Measurements from ENCODE around the gene POLD4. TPM values are rescaled to one million over a fixed set of nuclear protein-coding genes. Genes with fewer than 3 reads are reported as not detected.

The POLD4 gene
- total RNA-seq, 1 donor from 2014 or later: 47.0 TPM

DNA sequence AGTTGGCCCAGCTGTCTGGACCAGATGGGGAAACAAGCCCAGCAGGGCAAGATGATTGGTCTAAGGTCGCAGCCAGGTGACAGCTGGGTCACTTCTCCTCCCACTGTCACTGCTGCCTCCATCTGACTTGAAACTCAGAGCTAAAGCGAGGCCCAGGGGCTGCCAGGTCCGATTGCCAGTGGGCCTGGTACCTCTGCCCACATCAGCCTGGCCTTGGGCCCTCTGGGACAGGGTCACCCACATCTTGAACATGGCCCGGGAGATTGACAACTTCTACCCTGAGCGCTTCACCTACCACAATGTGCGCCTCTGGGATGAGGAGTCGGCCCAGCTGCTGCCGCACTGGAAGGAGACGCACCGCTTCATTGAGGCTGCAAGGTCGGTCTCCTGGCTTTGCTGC, 44.2 kb downstream of the POLD4 start:
- Histone ChIP-seq H3K4me3 (no peak overlapping the region), H3K27me3 (ENCODE audit: low read depth) (no peaks in the 10 kb centered on the region), H3K4me1 (peaks cover 8% of the 10 kb centered on the region), H3K9me3 (replicated peaks) (no peaks in the 10 kb centered on the region), H3K36me3 (peaks cover 15% of the 10 kb centered on the region), H3K27ac (replicated peaks) (no peak overlapping the region)
- no peak for TF ChIP-seq CTCF (IDR thresholded peaks at IDR 0.05; ENCODE audit: borderline replicate concordance)
- intact Hi-C loops (cut with micrococcal nuclease): no loop called here
- no peak for DNase-seq

GRCh38 chr11:67308031-67308866, 45.1 kb downstream of the POLD4 start:
- intact Hi-C loops (cut with micrococcal nuclease): no loop called here

DNA sequence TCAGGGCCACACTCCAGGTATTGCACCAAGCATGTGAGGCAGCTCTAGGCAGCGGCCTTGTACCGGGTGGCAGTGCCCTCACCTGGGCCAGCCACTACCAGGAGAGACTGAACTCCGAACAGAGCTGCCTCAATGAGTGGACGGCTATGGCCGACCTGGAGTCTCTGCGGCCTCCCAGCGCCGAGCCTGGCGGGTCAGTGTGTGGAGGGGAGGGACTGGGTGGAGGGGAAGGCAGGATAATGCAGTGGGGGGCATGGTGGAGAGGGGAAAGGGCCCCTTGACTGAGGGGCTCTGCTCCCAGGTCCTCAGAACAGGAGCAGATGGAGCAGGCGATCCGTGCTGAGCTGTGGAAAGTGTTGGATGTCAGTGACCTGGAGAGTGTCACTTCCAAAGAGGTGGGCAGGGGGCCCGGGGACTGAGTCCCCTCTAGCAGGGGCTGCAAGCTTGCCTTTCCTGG, 45.8 kb downstream of the POLD4 start:
- Histone ChIP-seq H3K27ac (replicated peaks) (no peak overlapping the region), H3K4me1 (peaks cover 24% of the 10 kb centered on the region), H3K4me3 (no peak overlapping the region), H3K36me3 (peaks cover 15% of the 10 kb centered on the region), H3K9me3 (replicated peaks) (no peaks in the 10 kb centered on the region), H3K27me3 (ENCODE audit: low read depth) (no peaks in the 10 kb centered on the region)
- DNase-seq: no peak
- TF ChIP-seq CTCF (IDR thresholded peaks at IDR 0.05; ENCODE audit: borderline replicate concordance): no peak
- intact Hi-C loops (cut with micrococcal nuclease): no loop called here

More at GRCh38 chr11:67308031-67308866, 45.1 kb downstream of the POLD4 start:
- Histone ChIP-seq H3K9me3 (replicated peaks) (no peaks in the 10 kb centered on the region), H3K27ac (replicated peaks) (no peak overlapping the region), H3K4me3 (no peak overlapping the region), H3K4me1 (peaks cover 17% of the 10 kb centered on the region), H3K36me3 (peaks cover 15% of the 10 kb centered on the region), H3K27me3 (ENCODE audit: low read depth) (no peaks in the 10 kb centered on the region)
- DNase-seq: no peak
- TF ChIP-seq CTCF (IDR thresholded peaks at IDR 0.05; ENCODE audit: borderline replicate concordance): no peak

DNA sequence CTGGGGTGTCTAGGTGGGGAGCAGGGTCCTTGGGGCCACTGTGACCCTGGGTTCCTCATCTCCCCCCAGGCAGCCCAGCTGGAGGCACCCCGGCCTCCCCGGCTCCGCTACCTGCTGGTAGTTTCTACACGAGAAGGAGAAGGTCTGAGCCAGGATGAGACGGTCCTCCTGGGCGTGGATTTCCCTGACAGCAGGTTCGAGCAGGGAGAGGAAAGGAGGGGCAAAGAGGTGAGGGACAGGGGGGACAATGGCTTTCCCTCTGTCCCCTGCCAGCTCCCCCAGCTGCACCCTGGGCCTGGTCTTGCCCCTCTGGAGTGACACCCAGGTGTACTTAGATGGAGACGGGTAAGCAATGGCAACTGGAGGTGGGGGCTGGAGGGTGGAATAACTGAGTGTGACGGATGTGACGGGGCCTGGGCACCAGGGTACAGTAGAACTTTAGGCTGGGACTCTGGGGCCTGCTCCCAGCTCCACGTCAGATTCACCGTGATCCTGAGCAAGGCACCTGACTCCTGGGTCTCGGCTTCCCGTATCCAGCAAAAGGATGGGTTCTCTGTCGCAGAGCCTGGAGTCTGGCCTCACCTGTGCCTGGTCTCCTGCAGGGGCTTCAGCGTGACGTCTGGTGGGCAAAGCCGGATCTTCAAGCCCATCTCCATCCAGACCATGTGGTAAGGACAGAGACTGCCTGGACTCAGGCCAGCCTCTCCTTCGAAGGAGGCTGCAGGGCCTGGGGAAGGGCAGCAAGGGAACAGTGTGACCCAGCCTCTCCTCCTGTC, 46.4 kb downstream of the POLD4 start:
- no peak overlapping the region for H3K27ac ChIP-seq (replicated peaks)
- intact Hi-C loops (cut with micrococcal nuclease): no loop called here
- TF ChIP-seq CTCF (IDR thresholded peaks at IDR 0.05; ENCODE audit: borderline replicate concordance): no peak
- DNase-seq: no peak
- no peaks in the 10 kb centered on the region for H3K9me3 ChIP-seq (replicated peaks)
- peaks cover 15% of the 10 kb centered on the region for H3K36me3 ChIP-seq
- H3K4me3 ChIP-seq: no peak overlapping the region
- no peaks in the 10 kb centered on the region for H3K27me3 ChIP-seq (ENCODE audit: low read depth)
- peaks cover 30% of the 10 kb centered on the region for H3K4me1 ChIP-seq

- Histone ChIP-seq H3K27ac (replicated peaks) (no peak overlapping the region), H3K27me3 (ENCODE audit: low read depth) (no peaks in the 10 kb centered on the region), H3K36me3 (peaks cover 31% of the 10 kb centered on the region), H3K4me1 (peaks cover 37% of the 10 kb centered on the region), H3K9me3 (replicated peaks) (no peaks in the 10 kb centered on the region), H3K4me3 (peak overlapping the region; percentile 97)
- TF ChIP-seq CTCF (IDR thresholded peaks at IDR 0.05; ENCODE audit: borderline replicate concordance): no peak
- DNase-seq: no peak
- intact Hi-C loops (cut with micrococcal nuclease): no loop called here
Observed at GRCh38 chr11:67304511-67305113, 48.7 kb downstream of the POLD4 start.

All from left ventricle myocardium inferior (tissue), 1 donor.